ENCODE measurements around the gene DHX32. TPM values are rescaled to one million over a fixed set of nuclear protein-coding genes. Genes with fewer than 3 reads are reported as not detected.

Gene DHX32
- total and polyA plus RNA-seq, 2 donors (not counting 1 experiment from before 2014, with no cell fraction given): 5.2 to 12.4 TPM

GRCh38 chr10:125852487-125852886 lies 28.6 kb downstream of the DHX32 start:
- peaks cover 0 to 14% of the 10 kb centered on the region in 2 experiments for H3K36me3 ChIP-seq (replicated peaks in 1 of 2; ENCODE audit: control extremely low read depth in 1 of 2, control insufficient read depth in 1 of 2, extremely low read depth in 1 of 2, insufficient read depth in 2 of 2, low read length in 1 of 2)
- H2AFZ ChIP-seq (ENCODE audit: insufficient read depth, low read depth, low read length, poor library complexity, severe bottlenecking): no peak overlapping the region
- no peak overlapping the region for H3K27ac ChIP-seq (ENCODE audit: low read length in 2 of 2)
- Mint-ChIP-seq H3K27ac (no peak overlapping the region), H3K9me3 (ENCODE audit: insufficient read depth) (no peaks in the 10 kb centered on the region), H3K27me3 (no peaks in the 10 kb centered on the region), H3K4me1 (no peaks in the 10 kb centered on the region), H3K4me3 (no peak overlapping the region)
- no peaks in the 10 kb centered on the region for H4K20me1 ChIP-seq (ENCODE audit: control insufficient read depth, insufficient read depth, low read length, poor library complexity, severe bottlenecking)
- intact Hi-C loops (cut with micrococcal nuclease): no loop called here
- no peaks in the 10 kb centered on the region for H3K79me2 ChIP-seq (ENCODE audit: control insufficient read depth, insufficient read depth, low read length)
- ATAC-seq (ENCODE audit: low read depth): no peak
- CTCF ChIA-PET: no interaction called here
- 100% methylated on average over 6 of the region's 7 CpGs for WGBS (ENCODE audit: insufficient coverage)
- H3K4me2 ChIP-seq (replicated peaks; ENCODE audit: low read depth, low read length, poor library complexity, severe bottlenecking): no peak overlapping the region
- no peak overlapping the region for H3K9ac ChIP-seq (ENCODE audit: low read length)
- H3K4me3 ChIP-seq (ENCODE audit: control extremely low read depth in 1 of 5, extremely low read depth in 1 of 5, insufficient read depth in 1 of 5, low read depth in 2 of 5, low read length in 4 of 5): no peak overlapping the region
- H3K4me1 ChIP-seq (ENCODE audit: control insufficient read depth in 2 of 2, insufficient read depth in 2 of 2, low read length in 2 of 2): no peaks in the 10 kb centered on the region
- TF ChIP-seq EZH2 (IDR thresholded peaks at IDR 0.05; ENCODE audit: borderline replicate concordance, insufficient read depth, low read depth, low read length, poor library complexity, severe bottlenecking): no peak
- TF ChIP-seq CTCF (IDR thresholded peaks at IDR 0.05): no peak
- no peak for DNase-seq
- POLR2A ChIA-PET: no interaction called here
- no peaks in the 10 kb centered on the region for H3K9me3 ChIP-seq (ENCODE audit: control extremely low read depth in 1 of 3, control insufficient read depth in 2 of 3, insufficient read depth in 1 of 3, low read length in 2 of 3)
- no peaks in the 10 kb centered on the region for H3K27me3 ChIP-seq (replicated peaks in 1 of 4; ENCODE audit: control extremely low read depth in 1 of 4, control insufficient read depth in 3 of 4, insufficient read depth in 4 of 4, low read length in 3 of 4)

GRCh38 chr10:125850766-125851731 lies 30.0 kb downstream of the DHX32 start:
- Histone ChIP-seq H3K9me3 (ENCODE audit: control extremely low read depth in 1 of 3, control insufficient read depth in 2 of 3, insufficient read depth in 1 of 3, low read length in 2 of 3) (no peaks in the 10 kb centered on the region), H3K9ac (ENCODE audit: low read length) (no peak overlapping the region), H3K27me3 (replicated peaks in 1 of 4; ENCODE audit: control extremely low read depth in 1 of 4, control insufficient read depth in 3 of 4, insufficient read depth in 4 of 4, low read length in 3 of 4) (no peaks in the 10 kb centered on the region), H3K4me3 (ENCODE audit: control extremely low read depth in 1 of 5, extremely low read depth in 1 of 5, insufficient read depth in 1 of 5, low read depth in 2 of 5, low read length in 4 of 5) (no peak overlapping the region), H4K20me1 (ENCODE audit: control insufficient read depth, insufficient read depth, low read length, poor library complexity, severe bottlenecking) (no peaks in the 10 kb centered on the region), H3K79me2 (ENCODE audit: control insufficient read depth, insufficient read depth, low read length) (no peaks in the 10 kb centered on the region), H3K27ac (ENCODE audit: low read length in 2 of 2) (no peak overlapping the region), H2AFZ (ENCODE audit: insufficient read depth, low read depth, low read length, poor library complexity, severe bottlenecking) (no peak overlapping the region), H3K4me2 (replicated peaks; ENCODE audit: low read depth, low read length, poor library complexity, severe bottlenecking) (no peak overlapping the region), H3K36me3 (replicated peaks in 1 of 2; ENCODE audit: control extremely low read depth in 1 of 2, control insufficient read depth in 1 of 2, extremely low read depth in 1 of 2, insufficient read depth in 2 of 2, low read length in 1 of 2) (peaks cover 0 to 14% of the 10 kb centered on the region in 2 experiments), H3K4me1 (ENCODE audit: control insufficient read depth in 2 of 2, insufficient read depth in 2 of 2, low read length in 2 of 2) (no peaks in the 10 kb centered on the region)
- no peak for DNase-seq
- WGBS (ENCODE audit: insufficient coverage): no CpG with 5 or more reads among the region's 2 CpGs
- TF ChIP-seq CTCF (IDR thresholded peaks at IDR 0.05): no peak
- no peak for TF ChIP-seq EZH2 (IDR thresholded peaks at IDR 0.05; ENCODE audit: borderline replicate concordance, insufficient read depth, low read depth, low read length, poor library complexity, severe bottlenecking)
- intact Hi-C loops (cut with micrococcal nuclease): no loop called here
- Mint-ChIP-seq H3K4me3 (no peak overlapping the region), H3K27me3 (no peaks in the 10 kb centered on the region), H3K9me3 (ENCODE audit: insufficient read depth) (no peaks in the 10 kb centered on the region), H3K4me1 (no peaks in the 10 kb centered on the region), H3K27ac (no peak overlapping the region)
- ChIA-PET CTCF (interaction anchor here (1.4 kb wide), 1 partner anchor 9 kb away, joined by 3 read pairs; no protein-coding TSS in a partner anchor), POLR2A (no interaction called here)
- ATAC-seq (ENCODE audit: low read depth): no peak
